Endothelial cell of umbilical vein (primary cell): ENCODE measurements around the gene ASIC5. TPM values are rescaled to one million over a fixed set of nuclear protein-coding genes. Genes with fewer than 3 reads are reported as not detected.

Experiments used
- BruUV-seq: library from RNA; stranded (reverse); fragments of 400-500 nt; replicated peaks from 2 replicates; lab custom pipeline; 2021; lab: Mats Ljungman, UMichigan
- CTCF ChIA-PET: fragments of 300-600, 350-600 bp; sonication (Branson Sonifier 250); formaldehyde crosslinking; loops from one replicate; lab custom pipeline; 2021; ENCODE audit warnings: antibody characterized with exemption, inconsistent platforms; lab: Charles Lee
- POLR2A ChIA-PET: fragments of 300-600, 350-600 bp; sonication (Branson Sonifier 250); formaldehyde crosslinking; loops from one replicate; lab custom pipeline; 2021; ENCODE audit warnings: antibody characterized with exemption, inconsistent platforms; lab: Charles Lee
- DNase-seq: peaks from one replicate; pipeline ENCODE4 v3.0.0-alpha.2; 2011; ENCODE audit warnings: low read depth, low spot score
- FAIRE-seq: peaks from 2 replicates; lab custom pipeline; 2011; peaks lifted over from hg19 to GRCh38; lab: Jason Lieb, UNC
- H2AFZ ChIP-seq: 2 replicates; pipeline ENCODE4 v1.6.0; 2012; ENCODE audit warnings: low read depth, low read length, control low read depth, inconsistent platforms
- H3K27ac ChIP-seq: 2 replicates; pipeline ENCODE4 v1.5.1; 2011; ENCODE audit warnings: low read depth, mild to moderate bottlenecking, control low read depth, low read length, moderate library complexity; ENCODE audit not compliant: insufficient read depth
- H3K27me3 ChIP-seq, 2 experiments: 2 replicates each; pipeline versions ENCODE4 v1.6.0 to v1.6.1; 2011; ENCODE audit warnings: low read length in 2 of 2, mixed read lengths in 1 of 2; ENCODE audit not compliant: control insufficient read depth in 2 of 2, insufficient read depth in 2 of 2
- H3K36me3 ChIP-seq, 2 experiments: 2 replicates in 1 of 2; 3 replicates in 1 of 2; pipeline ENCODE4 v1.5.1; 2011; ENCODE audit warnings: low read length in 2 of 2, mild to moderate bottlenecking in 1 of 2, moderate library complexity in 1 of 2; ENCODE audit not compliant: control insufficient read depth in 2 of 2, insufficient read depth in 2 of 2; ENCODE audit errors: extremely low read depth in 1 of 2
- H3K4me1 ChIP-seq: 3 replicates; pipeline ENCODE4 v1.5.1; 2011; ENCODE audit warnings: mild to moderate bottlenecking, low read length; ENCODE audit not compliant: control insufficient read depth, insufficient read depth; ENCODE audit errors: extremely low read depth
- H3K4me2 ChIP-seq: 2 replicates; pipeline ENCODE4 v1.6.1; 2011; ENCODE audit warnings: low read length, control low read depth, mixed read lengths; ENCODE audit not compliant: insufficient read depth
- H3K4me3 ChIP-seq, 3 experiments: fragments of 200-600 bp in 1 of 3; sonication (generic), shearing (Covaris generic) in 1 of 3; replicated peaks in 1 of 3; 2 replicates each; pipeline ENCODE4 v1.5.1; 2011 to 2016; ENCODE audit warnings: control low read depth in 3 of 3, low read length in 3 of 3, mild to moderate bottlenecking in 2 of 3, inconsistent platforms in 1 of 3, low read depth in 1 of 3, moderate library complexity in 1 of 3; ENCODE audit not compliant: insufficient read depth in 1 of 3
- H3K79me2 ChIP-seq: 2 replicates; pipeline ENCODE4 v1.6.0; 2012; ENCODE audit warnings: low read length, inconsistent platforms; ENCODE audit not compliant: control insufficient read depth, insufficient read depth
- H3K9ac ChIP-seq: replicated peaks from 2 replicates; pipeline ENCODE3; 2011; ENCODE audit warnings: low read length, control low read depth; ENCODE audit not compliant: insufficient read depth; ENCODE audit errors: extremely low read depth
- H3K9me1 ChIP-seq: replicated peaks from 3 replicates; pipeline ENCODE4 v1.6.0; 2011; ENCODE audit warnings: mild to moderate bottlenecking, low read length; ENCODE audit not compliant: control insufficient read depth, insufficient read depth; ENCODE audit errors: extremely low read depth
- H3K9me3 ChIP-seq: replicated peaks from 2 replicates; pipeline ENCODE4 v1.5.1; 2012; ENCODE audit warnings: low read length, inconsistent platforms; ENCODE audit not compliant: control insufficient read depth, insufficient read depth
- H4K20me1 ChIP-seq: replicated peaks from 2 replicates; pipeline ENCODE3; 2011; ENCODE audit warnings: mild to moderate bottlenecking, low read length; ENCODE audit not compliant: control insufficient read depth, insufficient read depth; ENCODE audit errors: extremely low read depth
- EZH2 ChIP-seq: IDR thresholded peaks from 2 replicates; pipeline ENCODE4 v1.6.1; 2012; ENCODE audit warnings: borderline replicate concordance, low read depth, mild to moderate bottlenecking, moderate library complexity, low read length, inconsistent platforms; ENCODE audit not compliant: severe bottlenecking
- FOS ChIP-seq: IDR thresholded peaks from 2 replicates; pipeline ENCODE4 v1.6.1; 2011; ENCODE audit warnings: mild to moderate bottlenecking, low read length, moderate library complexity, borderline replicate concordance; ENCODE audit not compliant: insufficient read depth
- GATA2 ChIP-seq: IDR thresholded peaks from 2 replicates; pipeline ENCODE4 v1.7.0; 2011; ENCODE audit warnings: low read depth, mild to moderate bottlenecking, moderate library complexity, mixed read lengths, low read length; ENCODE audit not compliant: insufficient read length, insufficient read depth
- JUN ChIP-seq: IDR thresholded peaks from 2 replicates; pipeline ENCODE4 v1.6.1; 2011; ENCODE audit warnings: borderline replicate concordance, low read depth; ENCODE audit not compliant: insufficient read length, insufficient read depth
- MYC ChIP-seq: IDR thresholded peaks from one replicate; pipeline ENCODE4 v1.6.1; 2011; ENCODE audit warnings: mild to moderate bottlenecking, low read depth, low read length
- POLR2A ChIP-seq: IDR thresholded peaks from 2 replicates; pipeline ENCODE4 v1.6.1; 2012; ENCODE audit warnings: low read depth, mild to moderate bottlenecking, control low read depth, low read length
- POLR2AphosphoS5 ChIP-seq: IDR thresholded peaks from 2 replicates; pipeline ENCODE4 v1.6.1; 2012; ENCODE audit warnings: low read depth, mild to moderate bottlenecking, control low read depth, low read length, moderate library complexity; ENCODE audit not compliant: insufficient read depth
- dilution Hi-C: fragments of 300-500 bp; cut with MboI; formaldehyde crosslinking; loops from one replicate; pipeline ENCODE4 v1.15.0; 2019; ENCODE audit warnings: low sequenced_read_pairs; ENCODE audit not compliant: extremely low pct_ligation_motif_present
- intact Hi-C: fragments of 100-400 bp; cut with micrococcal nuclease; formaldehyde crosslinking; loops from one replicate; pipeline ENCODE4 v1.10.0; 2022
- polyA plus RNA-seq, 4 experiments: library from polyadenylated mRNA; depleted of rRNA in 3 of 4; stranded (reverse) in 3 of 4; unstranded in 1 of 4; fragments of >200 nt; gene quantifications; 2 replicates each; pipeline versions ENCODE4 v1.2.1 to v1.2.3, GENCODE V29; 2011 to 2012; ENCODE audit warnings: missing spikeins in 1 of 4
- total RNA-seq: library from RNA; stranded (reverse); gene quantifications from 2 replicates; pipeline ENCODE4 v1.2.3, GENCODE V29; 2021
- TF ChIP-seq, protein P1 (sequence below): IDR thresholded peaks from 2 replicates; pipeline ENCODE4 v1.6.1; 2011; ENCODE audit not compliant: insufficient read depth, insufficient read length
- TF ChIP-seq, protein P2 (sequence below), 2 donors: IDR thresholded peaks; 1 replicate in 1 of 2; 2 replicates in 1 of 2; pipeline ENCODE4 v1.5.1; 2011; ENCODE audit warnings: low read length in 2 of 2, mild to moderate bottlenecking in 2 of 2, moderate library complexity in 2 of 2, control low read depth in 1 of 2, inconsistent platforms in 1 of 2, low read depth in 1 of 2; ENCODE audit not compliant: insufficient read depth in 1 of 2; ENCODE audit errors: extremely low read depth in 1 of 2

The ASIC5 gene
- total and polyA plus RNA-seq, 2 donors (not counting 3 experiments of a cell fraction or from before 2014, with no cell fraction given), result not detected

DNA sequence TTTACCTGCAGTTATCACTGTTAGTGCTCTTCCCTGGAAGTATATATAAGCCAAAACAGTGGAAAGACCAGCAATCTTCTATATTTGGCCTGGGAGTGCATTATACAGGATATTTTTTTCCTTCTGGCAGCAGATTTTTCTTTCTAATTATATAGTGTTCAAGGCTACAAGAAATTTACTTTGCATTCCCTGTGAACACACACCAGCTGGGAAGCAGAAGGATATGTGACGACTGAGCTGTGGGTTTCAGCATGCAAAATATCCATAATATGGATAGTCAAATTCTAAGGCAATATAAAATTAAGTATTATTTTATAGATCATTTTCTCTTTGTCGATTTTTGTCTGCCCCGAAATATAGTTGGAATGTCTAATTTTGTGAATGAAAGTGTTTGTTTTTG lies 76.1 kb downstream of the ASIC5 start:
- H3K4me1 ChIP-seq, result no peaks in the 10 kb centered on the region
- H2AFZ ChIP-seq, result no peak overlapping the region
- TF ChIP-seq GATA2 (no peak), FOS (no peak), JUN (no peak), EZH2 (no peak), POLR2A (no peak), POLR2AphosphoS5 (no peak), MYC (no peak)
- TF ChIP-seq, protein P1, sequence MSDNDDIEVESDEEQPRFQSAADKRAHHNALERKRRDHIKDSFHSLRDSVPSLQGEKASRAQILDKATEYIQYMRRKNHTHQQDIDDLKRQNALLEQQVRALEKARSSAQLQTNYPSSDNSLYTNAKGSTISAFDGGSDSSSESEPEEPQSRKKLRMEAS, result no peak
- TF ChIP-seq, protein P2, sequence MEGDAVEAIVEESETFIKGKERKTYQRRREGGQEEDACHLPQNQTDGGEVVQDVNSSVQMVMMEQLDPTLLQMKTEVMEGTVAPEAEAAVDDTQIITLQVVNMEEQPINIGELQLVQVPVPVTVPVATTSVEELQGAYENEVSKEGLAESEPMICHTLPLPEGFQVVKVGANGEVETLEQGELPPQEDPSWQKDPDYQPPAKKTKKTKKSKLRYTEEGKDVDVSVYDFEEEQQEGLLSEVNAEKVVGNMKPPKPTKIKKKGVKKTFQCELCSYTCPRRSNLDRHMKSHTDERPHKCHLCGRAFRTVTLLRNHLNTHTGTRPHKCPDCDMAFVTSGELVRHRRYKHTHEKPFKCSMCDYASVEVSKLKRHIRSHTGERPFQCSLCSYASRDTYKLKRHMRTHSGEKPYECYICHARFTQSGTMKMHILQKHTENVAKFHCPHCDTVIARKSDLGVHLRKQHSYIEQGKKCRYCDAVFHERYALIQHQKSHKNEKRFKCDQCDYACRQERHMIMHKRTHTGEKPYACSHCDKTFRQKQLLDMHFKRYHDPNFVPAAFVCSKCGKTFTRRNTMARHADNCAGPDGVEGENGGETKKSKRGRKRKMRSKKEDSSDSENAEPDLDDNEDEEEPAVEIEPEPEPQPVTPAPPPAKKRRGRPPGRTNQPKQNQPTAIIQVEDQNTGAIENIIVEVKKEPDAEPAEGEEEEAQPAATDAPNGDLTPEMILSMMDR (IDR thresholded peaks at IDR 0.05; ENCODE audit: extremely low read depth in 1 of 2, insufficient read depth in 1 of 2, low read depth in 1 of 2, low read length in 2 of 2), result no peak
- intact Hi-C loops (loop anchor here (10.0 kb wide), 1 partner anchor 765 kb away; no protein-coding TSS in a partner anchor), dilution Hi-C loops (no loop called here)
- no peaks in the 10 kb centered on the region for H3K27me3 ChIP-seq
- no peaks in the 10 kb centered on the region for H3K36me3 ChIP-seq
- H3K4me2 ChIP-seq, result no peak overlapping the region
- no peak overlapping the region for H3K4me3 ChIP-seq
- no peaks in the 10 kb centered on the region for H3K9me3 ChIP-seq
- DNase-seq (no peak), FAIRE-seq (no peak)
- H3K27ac ChIP-seq, result no peak overlapping the region
- CTCF ChIA-PET, result interaction anchor here (1.2 to 1.8 kb wide), 3 partner anchors 164 to 349 kb away, joined by 5 to 12 read pairs (median 9); partner anchors contain the start of gene CTSO
- no peaks in the 10 kb centered on the region for H4K20me1 ChIP-seq
- no TSS peak for BruUV-seq
- POLR2A ChIA-PET, result no interaction called here
- no peak overlapping the region for H3K9ac ChIP-seq
- H3K79me2 ChIP-seq, result no peaks in the 10 kb centered on the region
- no peaks in the 10 kb centered on the region for H3K9me1 ChIP-seq
